Stimulated activated CD4-positive, alpha-beta T cell treated with anti-CD3 and anti-CD28 coated beads, Interleukin-4, amount 100 ng/mL, for 1 hour (primary cell): Measurements from ENCODE around the gene HK1.
A peak's percentile ranks its signal among the peaks of the same experiment; 100 is the strongest.
"Not testable (repeated sequence)": the region's sequence is repeated elsewhere in the genome, so short reads cannot be mapped to it uniquely, and the experiment has no call there.

Experiments used
- DNase-seq: peaks from one replicate; pipeline ENCODE4 v3.0.0-alpha.2; 2020

The HK1 gene

DNA sequence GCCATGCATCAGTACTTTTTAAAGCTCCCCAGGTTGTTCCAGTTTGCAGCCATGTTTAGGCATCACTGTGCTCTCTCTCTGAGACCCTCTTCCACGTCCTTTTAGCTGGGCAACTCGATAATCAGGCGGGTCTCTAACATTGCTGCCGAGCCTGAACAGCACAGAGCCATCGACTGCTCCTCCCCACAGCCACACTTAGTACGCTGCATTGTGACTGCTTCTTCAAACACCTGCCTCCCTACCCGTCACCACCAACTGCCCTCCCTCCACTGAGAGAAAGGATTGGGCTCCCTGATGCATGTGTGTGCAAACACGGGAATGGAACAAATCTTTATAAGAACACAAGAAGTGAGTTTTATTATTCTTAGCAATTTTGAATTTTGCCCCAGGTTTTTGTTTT lies 149.9 kb downstream of the HK1 start:
- no peak for DNase-seq

DNA sequence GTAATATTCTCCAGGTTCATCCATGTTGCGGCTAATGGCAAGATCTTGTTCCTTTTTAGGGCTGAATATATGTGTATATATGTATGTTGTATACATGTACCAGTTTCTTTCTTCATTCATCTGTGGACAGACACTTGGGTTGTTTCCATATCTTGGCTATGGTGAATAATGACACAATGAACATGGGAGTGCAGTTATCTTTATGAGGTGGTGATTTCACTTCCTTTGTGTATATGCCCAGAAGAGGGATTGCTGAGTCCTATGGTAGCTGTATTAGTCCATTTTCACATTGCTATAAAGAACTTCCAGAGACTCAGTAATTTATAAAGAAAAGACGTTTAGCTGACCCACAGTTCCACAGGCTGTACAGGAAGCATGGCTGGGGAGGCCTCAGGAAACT lies 155.9 kb downstream of the HK1 start:
- DNase-seq = no peak

DNA sequence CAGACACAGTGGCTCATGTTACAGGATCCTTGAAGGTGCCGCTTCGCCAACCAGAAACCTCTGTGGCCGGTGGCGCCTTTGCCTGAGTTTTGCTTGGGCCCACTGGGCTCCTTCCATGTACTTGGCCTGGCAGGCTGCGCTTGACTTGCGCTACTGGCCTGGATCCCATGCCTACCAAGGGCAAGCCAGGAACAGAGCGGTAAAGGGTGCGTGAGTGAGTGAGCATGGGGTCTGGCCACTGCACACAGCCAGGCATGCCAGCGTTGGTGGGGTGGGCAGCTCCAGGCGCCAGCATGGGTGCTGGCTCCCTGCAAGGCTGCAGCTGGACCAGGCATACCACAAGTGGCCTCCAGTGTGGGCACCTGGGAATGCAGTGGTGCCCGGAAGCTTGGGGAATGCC lies 156.6 kb downstream of the HK1 start:
- DNase-seq = no peak

DNA sequence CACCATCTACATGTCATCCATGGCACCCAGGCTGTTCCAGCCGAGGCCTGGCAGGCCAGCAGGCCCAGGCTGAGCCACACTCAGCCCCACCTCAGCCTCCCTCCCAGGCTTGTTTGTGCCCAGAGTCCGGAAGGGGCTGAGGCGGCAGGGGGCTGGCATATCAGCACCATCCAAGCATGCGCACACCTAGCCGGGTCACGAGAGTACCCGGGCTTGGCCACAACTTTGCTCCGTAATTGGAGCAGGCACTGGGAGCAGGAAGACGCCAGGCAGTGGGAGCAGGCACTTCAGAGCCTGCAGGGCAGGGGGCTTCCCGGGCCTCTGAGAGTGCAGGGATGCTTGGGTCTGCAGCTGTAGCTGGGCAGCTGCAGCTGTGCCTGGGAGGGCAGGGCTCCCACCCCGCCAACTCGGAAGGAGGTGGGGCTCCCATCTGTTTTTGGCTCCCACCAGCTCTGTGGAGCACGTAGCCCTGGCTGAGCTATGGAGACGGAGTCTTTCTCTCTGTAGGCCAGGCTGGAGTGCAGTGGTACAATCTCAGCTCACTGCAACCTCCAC lies 157.7 kb downstream of the HK1 start:
- DNase-seq = no peak

DNA sequence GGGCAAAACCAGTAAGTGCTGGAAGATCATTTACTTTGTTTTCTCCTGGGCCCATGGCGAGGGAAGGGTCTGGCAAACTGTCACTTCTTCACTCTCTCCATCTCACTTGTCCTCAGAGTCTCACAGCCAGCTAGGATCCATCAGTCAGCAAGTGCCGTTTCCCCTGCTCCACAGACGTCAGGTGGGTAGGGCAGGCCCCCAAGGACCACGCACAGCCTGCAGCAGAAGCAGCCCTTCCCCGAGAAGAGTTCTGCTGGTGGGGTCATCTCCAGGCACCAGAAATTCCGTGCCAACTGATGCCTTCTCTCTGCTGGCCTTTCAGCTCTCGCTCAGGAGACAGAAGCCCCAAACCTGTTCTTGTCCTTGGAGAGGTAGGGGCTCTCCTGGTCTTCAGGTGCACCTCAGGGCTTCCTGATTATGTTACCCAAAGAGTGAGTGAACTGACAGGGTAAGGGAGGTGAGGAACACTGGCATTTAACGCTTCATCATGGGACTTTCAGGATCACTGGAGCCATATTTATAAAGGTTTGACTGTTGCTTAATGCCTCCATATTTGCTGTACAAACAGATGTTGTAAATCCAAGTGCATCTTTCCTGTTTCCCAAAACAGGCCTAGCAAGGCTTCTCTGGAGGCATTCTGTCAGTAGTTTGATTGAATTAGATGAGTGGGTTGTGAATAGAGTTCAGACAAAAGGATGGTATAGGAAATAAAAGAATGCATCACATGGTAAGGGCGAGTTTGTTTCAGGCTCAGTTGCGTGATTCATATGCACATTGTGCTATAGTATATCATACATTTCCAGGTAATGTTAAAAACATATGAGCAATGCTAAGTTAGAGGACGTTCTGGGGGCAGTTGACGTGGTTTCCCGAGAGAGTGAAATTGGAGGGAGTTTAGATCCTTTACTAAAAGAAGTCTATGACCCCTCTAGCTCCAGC lies 159.3 kb downstream of the HK1 start:
- DNase-seq = no peak

DNA sequence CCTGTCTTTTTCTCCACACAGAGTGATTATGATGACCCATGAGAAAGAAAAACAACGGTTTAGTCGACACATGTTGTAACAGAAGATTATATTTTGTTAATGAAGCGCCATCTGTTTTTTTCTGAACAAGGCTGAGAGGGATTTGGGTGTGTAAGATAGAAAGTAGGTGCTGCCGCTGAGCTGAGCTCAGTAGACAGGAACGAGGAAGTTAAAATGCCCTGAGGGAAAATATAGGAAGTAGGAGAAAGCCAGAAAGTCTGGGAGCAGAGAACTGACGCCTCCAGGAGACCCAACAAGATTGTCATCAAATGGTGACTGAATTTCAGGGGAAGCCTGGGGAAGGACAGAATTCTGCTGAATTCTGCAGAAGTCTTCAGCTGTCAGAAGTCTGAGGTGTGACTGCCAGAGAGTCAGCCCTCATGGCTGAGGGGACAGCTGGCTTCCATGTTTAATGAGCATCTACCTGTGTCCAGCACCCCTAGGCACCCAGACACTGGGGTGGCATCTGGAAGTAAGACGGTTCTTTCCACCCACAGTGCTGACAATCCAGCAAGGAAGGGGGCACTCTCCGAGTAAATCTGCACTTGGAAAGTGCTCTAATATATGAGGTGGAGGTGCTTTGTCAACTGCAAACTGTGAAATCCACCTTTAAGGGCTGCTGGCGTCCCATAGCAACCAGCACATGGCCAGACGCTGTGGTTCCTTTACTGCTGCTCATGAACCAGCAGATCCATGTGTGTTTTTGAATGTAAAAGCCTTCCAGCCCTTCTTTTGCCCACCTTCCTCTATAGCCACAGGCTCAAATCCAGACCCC lies 160.4 kb downstream of the HK1 start:
- no peak for DNase-seq

DNA sequence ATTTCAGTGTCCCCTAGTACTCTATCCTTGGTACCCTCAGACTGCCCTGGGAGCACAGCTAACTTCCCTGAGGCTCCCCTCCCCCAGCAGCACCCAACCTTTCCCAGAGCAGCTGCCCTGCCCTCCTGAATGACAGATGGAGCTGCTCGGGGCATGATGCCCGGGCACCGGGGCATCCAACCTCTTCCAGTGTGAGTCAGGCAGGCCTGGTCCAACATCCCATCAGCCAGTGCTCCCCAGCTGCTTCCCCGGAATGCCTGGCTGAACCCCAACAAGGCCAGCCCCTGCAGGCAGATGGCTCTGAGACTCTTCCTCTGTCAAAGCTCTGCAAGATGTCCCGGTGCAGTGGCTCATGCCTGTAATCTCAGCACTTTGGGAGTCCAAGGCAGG lies 161.0 kb downstream of the HK1 start:
- DNase-seq = no peak

DNA sequence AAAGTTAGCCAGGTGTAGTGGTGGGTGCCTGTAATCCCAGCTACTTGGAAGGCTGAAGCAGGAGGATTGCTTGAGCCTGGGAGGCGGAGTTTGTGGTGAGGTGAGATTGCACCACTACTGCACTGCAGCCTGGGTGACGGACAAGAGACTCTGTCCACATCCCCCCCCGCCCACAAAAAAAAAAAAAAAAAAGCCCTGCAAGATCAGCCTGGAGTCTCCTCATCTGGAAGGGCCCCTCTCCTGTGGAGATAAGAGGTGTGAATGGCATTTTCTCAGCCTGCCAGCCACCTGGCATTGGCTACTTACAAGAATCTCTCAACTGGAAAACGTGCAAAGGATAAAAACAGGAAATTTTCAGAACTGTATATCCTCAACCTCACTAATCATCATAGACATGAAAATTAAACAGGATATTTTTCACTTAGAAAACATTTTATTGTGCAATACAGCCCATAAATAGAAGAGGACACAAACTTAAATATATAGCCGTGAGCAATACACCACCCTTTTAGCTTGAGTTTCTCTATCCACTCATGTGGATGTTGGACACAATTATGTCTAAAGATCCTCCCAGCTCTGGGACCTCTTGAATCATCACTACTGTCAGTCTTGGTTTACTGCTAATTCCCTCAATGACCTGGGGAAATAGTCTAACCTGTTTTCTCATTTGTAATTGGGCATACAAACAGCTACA lies 161.7 kb downstream of the HK1 start:
- DNase-seq = no peak

DNA sequence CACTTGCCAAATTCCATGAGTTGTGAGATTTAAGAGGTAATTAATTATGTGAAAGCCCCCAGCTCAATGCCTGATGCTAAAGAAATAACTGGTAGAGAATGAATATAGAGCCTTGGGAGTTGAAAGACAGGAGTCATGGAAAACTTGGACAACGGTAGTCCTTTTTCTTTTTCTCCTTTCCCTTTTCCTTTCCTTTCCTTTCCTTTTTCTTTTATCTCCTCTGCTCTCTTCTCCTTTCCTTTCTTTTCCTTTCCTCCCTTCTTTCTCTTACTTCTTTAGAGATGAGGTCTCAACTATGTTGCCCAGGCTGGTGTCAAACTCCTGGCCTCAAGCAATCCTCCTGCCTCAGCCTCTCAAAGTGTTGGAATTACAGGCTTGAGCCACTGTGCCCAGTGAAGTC lies 165.1 kb downstream of the HK1 start:
- DNase-seq = no peak

DNA sequence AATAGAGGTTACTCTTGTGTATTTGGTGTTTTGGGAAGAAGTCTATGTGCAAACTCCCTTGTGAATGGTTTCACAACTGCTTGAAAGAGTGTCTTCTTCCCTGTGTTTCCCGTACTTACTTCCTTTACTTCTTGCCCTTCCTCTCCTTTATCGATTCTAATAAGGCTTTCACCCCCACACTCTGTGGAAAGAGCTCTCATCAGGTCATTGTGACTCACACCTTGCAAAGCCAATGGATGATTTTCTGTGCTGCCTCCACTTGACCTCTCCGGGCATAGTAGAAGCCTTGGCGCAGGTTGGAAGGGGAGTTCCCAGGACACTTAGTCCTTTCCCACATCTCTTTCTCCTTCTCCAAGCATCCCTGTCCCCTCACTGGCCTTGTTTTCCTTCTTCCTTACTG lies 166.7 kb downstream of the HK1 start:
- no peak for DNase-seq

DNA sequence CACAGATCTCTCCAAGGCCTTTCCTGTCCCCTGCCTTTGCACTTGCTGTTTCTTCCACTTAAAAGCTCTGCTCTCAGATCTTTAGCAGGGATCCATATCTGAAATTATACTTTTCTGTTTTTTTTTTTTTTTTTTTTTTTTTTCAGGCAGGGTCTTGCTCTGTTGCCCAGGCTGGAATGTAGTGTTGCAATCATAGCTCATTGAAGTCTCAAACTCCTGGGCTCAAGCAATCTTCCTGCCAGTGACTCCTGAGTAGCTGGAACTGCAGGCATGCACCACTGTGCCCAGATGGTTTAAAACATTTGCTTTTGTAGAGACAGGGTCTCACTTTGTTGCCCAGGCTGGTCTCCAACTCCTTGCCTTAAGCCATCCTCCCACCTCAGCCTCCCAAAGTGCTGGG lies 167.9 kb downstream of the HK1 start:
- no peak for DNase-seq

DNA sequence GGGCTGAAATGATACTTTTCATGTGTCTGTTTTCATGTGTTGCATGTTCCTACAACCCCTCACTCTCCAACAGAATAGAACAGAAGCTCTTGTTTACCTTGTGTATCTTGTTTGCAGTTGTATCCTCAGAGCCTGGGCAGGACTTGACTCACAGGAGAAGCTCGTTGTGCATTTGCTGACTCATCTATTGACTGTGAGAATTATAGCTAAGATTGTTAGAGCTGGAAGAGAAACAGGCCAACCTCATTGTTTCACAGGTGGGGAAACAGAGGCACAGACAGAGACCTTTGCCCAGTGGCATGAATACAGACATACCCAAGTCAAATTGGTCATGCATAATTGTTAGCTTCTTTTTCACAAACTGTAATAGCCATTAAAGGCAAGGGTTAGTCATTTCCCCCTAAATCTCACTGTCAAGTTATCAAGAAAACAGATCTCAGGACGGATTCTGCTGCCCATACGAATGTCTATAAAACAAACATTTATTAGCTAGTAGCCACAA lies 168.4 kb downstream of the HK1 start:
- no peak for DNase-seq

DNA sequence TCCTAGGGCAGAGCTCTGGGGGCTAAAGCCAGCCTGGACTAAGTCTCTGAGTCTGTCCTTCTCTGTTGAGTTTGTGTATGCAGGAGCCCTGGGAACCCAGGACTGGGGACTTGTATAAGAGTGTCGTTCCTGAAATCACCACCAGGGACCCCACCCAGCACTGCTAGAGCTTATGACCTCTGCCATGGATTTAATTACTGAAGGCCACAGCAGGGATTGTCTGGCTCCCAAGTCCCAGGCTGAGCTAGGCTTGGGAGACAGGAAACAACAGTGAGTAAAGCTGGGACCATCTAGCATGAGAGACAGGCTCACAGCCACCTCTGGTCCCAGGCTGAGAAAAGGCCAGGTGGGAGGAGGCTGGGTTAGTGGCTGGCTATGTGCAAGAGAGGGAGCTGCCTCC lies 171.5 kb downstream of the HK1 start:
- peak; percentile 38 for DNase-seq

DNA sequence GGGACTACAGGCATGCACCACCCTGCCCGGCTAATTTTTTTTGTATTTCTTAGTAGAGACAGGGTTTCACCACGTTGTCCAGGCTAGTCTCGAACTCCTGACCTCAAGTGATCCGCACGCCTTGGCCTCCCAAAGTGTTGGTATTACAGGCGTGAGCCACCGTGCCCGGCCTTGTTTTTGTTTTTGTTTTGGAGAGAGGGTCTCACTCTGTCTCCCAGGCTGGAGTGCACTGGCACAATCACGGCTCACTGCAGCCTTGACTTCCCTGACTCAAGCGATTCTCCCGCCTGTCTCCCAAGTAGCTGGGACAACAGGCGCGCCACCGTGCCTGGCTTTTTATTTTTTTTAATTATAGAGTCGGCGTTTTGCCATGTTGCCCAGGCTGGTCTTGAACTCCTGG lies 172.1 kb downstream of the HK1 start:
- DNase-seq = not testable (repeated sequence)

DNA sequence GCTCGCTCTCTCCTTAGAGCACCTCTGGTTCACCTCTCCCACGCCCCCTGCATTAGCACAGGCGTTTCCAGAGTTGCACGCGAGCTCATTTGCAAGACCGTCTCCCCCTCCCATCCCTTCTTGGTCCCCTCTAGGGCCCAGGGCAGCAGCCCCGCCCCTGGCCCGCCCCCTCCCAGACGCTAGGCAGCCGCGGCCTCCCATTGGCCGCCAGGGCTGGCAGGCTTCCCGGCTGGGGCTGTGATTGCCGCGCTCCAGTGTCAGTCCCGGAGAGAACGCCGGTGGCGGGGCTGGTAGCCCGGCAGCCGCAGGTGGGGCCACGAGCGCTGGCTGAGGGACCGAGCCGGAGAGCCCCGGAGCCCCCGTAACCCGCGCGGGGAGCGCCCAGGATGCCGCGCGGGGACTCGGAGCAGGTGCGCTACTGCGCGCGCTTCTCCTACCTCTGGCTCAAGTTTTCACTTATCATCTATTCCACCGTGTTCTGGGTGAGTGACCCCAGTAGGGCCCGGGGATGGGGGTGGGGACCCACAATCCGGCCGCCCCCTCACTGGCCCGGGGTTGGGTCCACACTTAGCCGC lies 173.0 kb downstream of the HK1 start, which contains the start of gene TSPAN15:
Gene TSPAN15, plus strand, starts transcription at position 257 of the 575 bp plus-strand sequence. Its CDS starts 130 bp downstream, at position 387.
- DNase-seq = peak; percentile 80
